COLO668 (cell line): ENCODE measurements around the gene INO80.
"Not testable (repeated sequence)": the region's sequence is repeated elsewhere in the genome, so short reads cannot be mapped to it uniquely, and the experiment has no call there.

Source experiments
- DNase-seq: peaks from one replicate; lab custom pipeline; 2025; ENCODE audit not compliant: unreplicated experiment; lab: John Stamatoyannopoulos, UW

The INO80 gene

DNA sequence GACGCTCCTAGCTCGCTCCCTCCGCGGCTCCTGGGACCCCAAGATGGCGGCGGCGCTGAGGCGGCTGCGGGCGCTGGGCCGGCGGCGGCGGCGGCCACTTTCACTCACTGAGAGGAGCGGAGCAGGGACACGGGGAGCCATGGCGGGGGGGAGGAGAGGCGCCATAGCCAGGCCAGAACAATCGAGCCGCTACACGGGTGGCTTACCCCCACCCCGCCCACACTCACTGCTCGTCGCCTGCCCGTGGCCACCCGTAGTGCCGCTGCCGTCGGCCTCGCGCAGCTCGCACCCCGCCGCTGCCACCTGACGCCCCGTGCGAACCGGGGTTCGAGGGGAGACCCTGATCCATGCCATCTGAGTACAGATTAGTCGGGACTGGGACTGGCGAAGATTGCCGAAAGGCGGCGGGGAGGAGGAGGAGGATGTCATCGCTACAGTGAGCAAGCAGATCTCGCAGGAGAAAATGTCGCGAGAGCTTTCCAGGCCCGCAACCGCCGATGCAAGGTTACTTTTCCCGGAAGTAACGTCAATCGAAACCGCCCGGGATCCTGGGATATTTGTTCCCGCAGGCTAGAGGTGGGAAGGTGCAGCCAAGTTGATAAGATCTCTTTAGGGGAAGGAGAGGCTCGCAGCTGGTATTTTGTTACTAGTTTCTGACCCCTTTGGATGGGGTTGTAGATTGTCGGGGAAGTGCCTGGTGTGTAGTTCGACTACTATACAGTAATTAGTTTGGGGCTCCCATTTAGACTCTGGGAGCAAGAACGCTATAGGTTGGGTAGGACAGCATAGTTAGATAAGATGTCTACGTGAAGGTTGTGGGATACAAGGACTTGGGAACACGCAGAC lies at the start of gene INO80:
TSS of gene INO80 (minus strand) at position 165 of the 846 bp plus-strand sequence. CDS start 19,970 bp downstream, outside the sequence.
- peak; percentile 97 for DNase-seq

GRCh38 chr15:41161736-41162135 lies 45.7 kb upstream of the INO80 start:
- DNase-seq = no peak

DNA sequence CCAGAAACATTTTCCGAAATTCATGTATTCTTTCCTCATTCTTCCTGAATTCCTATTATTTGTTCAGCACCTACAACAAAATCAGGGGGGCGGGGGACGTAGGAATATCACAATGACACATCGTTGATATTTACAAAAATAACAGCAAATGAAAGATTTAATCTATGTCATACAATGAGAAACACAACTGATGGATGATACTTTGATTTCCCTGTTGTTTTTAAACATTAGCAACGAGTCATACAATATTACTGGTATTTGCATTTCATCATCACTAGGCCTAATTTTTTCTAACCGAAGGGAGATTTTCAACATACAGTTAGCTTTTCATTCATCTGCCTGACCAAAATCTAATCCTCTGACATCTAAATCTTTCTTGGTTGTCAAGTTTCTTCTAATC lies 45.3 kb upstream of the INO80 start:
- no peak for DNase-seq

DNA sequence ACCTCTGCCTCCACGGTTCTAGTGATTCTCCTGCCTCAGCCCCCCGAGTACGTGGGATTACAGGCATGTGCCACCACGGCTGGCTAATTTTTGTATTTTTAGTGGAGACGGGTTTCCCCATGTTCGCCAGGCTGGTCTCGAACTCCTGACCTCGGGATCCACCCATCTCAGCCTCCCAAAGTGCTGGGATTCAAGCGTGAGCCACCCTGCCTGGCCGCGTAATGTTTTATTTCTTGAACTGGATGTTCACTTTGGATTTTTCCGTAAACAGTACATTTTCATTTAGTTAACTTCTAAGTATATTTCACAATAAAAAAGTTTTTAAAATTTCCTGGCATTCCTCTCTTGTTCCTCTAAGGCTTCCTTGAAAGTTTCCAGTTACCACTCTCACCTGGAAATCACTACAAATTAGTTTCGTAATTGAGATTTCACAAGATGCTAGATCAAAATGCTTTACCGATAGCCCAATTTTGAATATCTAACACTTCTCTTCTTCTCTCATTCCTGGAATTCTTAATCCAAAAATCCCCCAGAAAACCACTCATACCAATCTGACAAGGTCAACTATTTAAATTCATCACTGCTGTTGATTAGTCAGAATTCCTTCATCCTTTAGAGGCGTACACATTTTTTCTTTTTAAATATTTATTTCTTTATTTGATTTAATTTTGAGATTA lies 44.7 kb upstream of the INO80 start:
- no peak for DNase-seq

DNA sequence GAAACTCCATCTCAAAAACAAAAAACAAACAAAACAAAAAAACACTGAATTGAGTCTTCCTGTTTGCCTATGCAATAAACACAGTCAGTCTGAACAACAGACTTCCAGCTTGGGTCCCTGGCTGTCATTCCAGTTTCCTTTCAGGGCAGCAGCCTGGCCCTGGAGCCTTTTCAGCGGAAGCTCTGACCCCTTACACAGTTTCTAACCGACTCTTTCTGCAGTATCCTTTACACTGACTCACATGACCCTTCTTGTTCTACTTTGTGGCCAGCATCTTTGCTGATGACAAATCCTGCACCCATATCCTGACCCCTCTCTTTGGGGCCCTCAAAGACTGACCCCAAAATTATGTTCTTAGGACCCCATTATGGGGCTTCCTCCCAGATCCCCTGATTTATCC lies 38.3 kb upstream of the INO80 start:
- DNase-seq = no peak

- DNase-seq = no peak
Measured at GRCh38 chr15:41153733-41154132, 37.7 kb upstream of the INO80 start.

- no peak for DNase-seq
Measured at GRCh38 chr15:41151451-41152005, 35.4 kb upstream of the INO80 start.

- no peak for DNase-seq
Measured at GRCh38 chr15:41150279-41150678, 34.2 kb upstream of the INO80 start.

GRCh38 chr15:41148065-41148464 lies 32.0 kb upstream of the INO80 start:
- DNase-seq = no peak

DNA sequence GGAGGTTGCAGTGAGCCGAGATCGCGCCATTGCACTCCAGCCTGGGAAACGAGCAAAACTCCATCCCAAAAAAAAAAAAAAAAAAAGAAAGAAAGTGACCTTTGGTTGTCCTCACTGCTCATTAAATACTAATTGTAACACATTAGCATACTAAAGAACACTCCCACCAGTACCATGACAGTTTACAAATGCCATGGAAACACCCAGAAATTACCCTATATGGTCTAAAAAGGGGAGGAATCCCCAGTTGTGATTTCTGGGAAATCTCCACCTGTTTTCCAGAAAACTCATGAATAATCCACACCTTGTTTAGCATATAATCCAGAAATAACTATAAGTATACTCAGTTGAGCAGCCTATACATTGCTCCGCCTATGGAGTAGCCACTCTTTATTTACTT lies 23.5 kb upstream of the INO80 start:
- no peak for DNase-seq

GRCh38 chr15:41139112-41139511 lies 23.0 kb upstream of the INO80 start:
- DNase-seq = not testable (repeated sequence)

DNA sequence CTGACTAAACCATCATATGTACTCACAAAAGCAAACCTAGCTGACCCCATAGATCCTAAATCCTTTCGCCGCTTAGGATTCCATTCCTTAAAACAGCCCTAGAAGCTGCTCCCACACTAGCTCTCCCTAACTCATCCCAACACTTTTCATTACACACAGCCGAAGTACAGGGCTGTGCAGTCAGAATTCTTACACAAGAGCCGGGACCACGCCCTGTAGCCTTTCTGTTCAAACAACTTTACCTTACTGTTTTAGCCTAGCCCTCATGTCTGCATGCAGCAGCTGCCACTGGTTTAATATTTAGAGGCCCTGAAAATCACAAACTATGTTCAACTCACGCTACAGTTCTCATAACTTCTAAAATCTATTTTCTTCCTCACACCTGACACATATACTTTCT lies 19.5 kb upstream of the INO80 start:
- not testable (repeated sequence) for DNase-seq

- no peak for DNase-seq
Measured at GRCh38 chr15:41133454-41133853, 17.4 kb upstream of the INO80 start.

- not testable (repeated sequence) for DNase-seq
Measured at GRCh38 chr15:41132094-41132493, 16.0 kb upstream of the INO80 start.

GRCh38 chr15:41128174-41128902 lies 12.3 kb upstream of the INO80 start:
- no peak for DNase-seq

DNA sequence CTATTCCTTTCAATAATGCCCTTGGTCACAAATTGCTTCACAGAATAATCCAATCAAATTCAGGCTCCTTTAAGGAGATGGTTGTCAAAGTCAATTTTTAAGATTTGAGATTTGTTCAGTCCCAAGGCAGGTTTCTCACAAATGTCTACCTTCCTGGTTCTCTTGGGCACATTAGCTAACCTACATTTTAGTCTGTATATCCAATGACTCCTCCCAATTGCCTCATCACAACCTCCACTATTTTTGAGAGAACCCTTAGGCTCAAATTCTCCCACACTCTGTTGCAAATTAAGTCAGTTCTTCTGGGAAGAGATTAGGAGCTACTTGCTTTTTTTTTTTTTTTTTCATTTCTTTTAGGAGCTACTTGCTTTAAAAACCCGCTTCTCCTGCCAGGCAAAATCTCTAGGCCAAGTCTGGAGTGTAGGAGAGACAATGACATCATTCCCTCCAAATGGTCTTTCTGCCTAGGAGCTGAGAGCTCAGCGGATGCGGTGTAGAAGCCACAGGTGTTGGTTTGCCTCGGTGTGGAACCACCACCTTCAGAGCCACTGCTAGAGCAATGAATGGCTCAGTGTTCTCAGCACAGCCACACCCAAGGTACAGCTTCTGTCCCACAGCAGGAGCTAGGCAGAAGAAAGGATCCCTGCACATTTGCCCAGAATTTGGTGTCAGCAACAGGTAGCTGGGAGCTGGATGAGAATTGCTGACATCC lies 10.0 kb upstream of the INO80 start:
- DNase-seq = no peak

DNA sequence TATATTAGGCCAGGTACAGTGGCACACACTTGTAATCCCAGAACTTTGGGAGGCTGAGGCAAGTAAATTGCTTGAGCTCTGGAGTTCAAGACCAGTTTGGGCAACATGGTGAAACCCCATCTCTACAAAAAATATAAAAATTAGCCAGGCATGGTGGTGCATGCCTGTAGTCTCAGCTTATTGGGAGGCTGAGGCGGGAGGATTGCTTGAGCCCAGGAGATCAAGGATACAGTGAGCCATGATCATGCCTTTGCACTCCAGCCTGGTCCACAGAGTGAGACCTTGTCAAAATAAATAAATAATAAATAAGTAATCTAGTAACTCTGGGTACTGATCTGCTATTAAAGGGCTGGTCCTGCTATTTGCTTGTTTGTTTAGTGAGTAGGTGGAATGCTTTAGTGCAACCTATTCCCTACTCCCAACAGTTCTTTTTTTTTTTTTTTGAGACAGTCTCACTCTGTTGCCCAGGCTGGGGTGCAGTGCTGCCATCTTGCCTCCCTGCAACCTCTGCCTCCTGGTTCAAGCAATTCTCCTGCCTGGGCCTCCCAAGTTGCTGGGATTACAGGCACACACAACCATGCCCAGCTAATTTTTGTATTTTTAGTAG lies 9.1 kb upstream of the INO80 start:
- no peak for DNase-seq

DNA sequence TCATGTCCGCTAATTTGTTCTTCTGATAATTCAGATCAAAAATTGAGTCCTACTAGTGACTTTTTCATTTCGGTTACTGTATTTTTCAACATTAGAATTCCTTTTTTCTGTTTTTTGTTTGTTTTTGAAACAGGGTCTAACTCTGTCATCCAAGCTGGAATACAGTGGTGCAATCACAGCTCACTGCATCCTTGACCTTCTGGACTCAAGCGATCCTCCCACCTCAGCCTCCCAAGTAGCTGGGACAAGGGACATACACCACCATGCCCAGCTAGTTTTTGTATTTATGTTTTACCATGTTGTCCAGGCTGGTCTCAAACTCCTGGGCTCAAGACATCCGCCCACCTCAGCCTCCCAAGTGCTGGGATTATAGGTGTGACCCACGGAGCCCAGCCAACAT lies 8.0 kb upstream of the INO80 start:
- DNase-seq = no peak

GRCh38 chr15:41122849-41123248 lies 6.8 kb upstream of the INO80 start:
- DNase-seq = no peak

DNA sequence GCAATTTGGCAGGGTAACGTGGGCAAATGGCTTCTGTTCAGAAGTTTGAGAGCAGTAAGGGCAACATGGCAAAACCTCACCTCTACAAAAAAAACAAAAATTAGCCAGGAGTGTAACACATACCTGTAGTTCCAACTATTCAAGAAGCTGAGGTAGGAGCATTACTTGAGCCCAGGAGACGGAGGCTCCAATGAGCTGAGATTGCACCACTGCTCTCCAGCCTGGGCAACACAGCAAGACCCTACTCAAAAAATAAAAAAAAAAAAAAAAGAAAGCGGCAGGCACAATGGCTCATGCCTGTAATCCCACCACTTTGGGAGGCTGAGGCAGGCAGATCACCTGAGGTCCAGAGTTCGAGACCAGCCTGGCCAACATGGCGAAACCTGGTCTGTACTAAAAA lies 5.9 kb upstream of the INO80 start:
- no peak for DNase-seq

GRCh38 chr15:41116962-41117252 lies 827 bp upstream of the INO80 start:
- DNase-seq = no peak
